ENCODE measurements around the gene RLN3.

DNA sequence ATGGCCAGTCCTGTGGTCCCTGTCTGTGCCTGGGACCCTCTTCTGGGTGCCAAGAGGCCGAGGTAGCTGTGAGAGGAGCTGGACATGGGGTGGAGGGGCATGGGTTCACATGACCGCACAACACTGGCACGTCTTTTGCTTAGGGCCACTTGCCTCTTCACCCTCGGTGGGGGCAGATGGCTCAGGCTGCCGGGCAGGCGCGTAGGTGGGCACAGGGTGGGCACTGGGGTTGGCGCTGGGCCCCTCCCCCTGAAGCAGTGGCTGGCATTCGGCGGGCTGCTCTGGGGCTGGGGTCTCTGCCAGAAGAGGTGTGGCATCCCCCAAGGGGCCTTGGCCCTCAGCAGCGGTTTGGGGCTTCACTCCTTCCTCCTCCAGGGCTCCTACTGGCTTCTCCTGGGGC is 25.6 kb downstream of the RLN3 start:
- TF ChIP-seq, protein P1, sequence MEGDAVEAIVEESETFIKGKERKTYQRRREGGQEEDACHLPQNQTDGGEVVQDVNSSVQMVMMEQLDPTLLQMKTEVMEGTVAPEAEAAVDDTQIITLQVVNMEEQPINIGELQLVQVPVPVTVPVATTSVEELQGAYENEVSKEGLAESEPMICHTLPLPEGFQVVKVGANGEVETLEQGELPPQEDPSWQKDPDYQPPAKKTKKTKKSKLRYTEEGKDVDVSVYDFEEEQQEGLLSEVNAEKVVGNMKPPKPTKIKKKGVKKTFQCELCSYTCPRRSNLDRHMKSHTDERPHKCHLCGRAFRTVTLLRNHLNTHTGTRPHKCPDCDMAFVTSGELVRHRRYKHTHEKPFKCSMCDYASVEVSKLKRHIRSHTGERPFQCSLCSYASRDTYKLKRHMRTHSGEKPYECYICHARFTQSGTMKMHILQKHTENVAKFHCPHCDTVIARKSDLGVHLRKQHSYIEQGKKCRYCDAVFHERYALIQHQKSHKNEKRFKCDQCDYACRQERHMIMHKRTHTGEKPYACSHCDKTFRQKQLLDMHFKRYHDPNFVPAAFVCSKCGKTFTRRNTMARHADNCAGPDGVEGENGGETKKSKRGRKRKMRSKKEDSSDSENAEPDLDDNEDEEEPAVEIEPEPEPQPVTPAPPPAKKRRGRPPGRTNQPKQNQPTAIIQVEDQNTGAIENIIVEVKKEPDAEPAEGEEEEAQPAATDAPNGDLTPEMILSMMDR (conservative IDR thresholded peaks at IDR 0.05; ENCODE audit: low read depth in 2 of 2) = no peak
- TF ChIP-seq POLR2AphosphoS5 (IDR thresholded peaks at IDR 0.05; ENCODE audit: low read depth) = no peak
- TF ChIP-seq ZNF114 (CRISPR knock-in tag; IDR thresholded peaks at IDR 0.05) = no peak
